Thyroid gland (tissue), 4 donors: ENCODE results near the gene TTBK2. TPM values are rescaled to one million over a fixed set of nuclear protein-coding genes. Genes with fewer than 3 reads are reported as not detected.

Source experiments
- DNase-seq, 2 donors: peaks; one replicate each; pipeline ENCODE4 v3.0.0-alpha.2; 2019
- H3K27ac ChIP-seq, 3 donors: fragments of 200-600 bp; sonication (generic); 1 replicate in 2 of 3; 2 replicates in 1 of 3; pipeline ENCODE4 v1.5.1; 2016 to 2019; ENCODE audit warnings: mild to moderate bottlenecking in 1 of 3, moderate library complexity in 1 of 3
- H3K27me3 ChIP-seq: fragments of 200-600 bp; sonication (generic); one replicate; pipeline ENCODE4 v1.5.1; 2019
- H3K36me3 ChIP-seq, 2 donors: fragments of 200-600 bp; sonication (generic); one replicate each; pipeline ENCODE4 v1.5.1; 2016 to 2019
- H3K4me1 ChIP-seq, 2 donors: fragments of 200-600 bp; sonication (generic); one replicate each; pipeline ENCODE4 v1.5.1; 2017 to 2019
- H3K4me3 ChIP-seq, 3 donors: fragments of 200-600 bp; sonication (generic); replicated peaks in 1 of 3; 1 replicate in 2 of 3; 2 replicates in 1 of 3; pipeline ENCODE4 v1.5.1; 2016; ENCODE audit warnings: mild to moderate bottlenecking in 1 of 3
- H3K9me3 ChIP-seq: fragments of 200-600 bp; sonication (generic); one replicate; pipeline ENCODE4 v1.5.1; 2017
- CTCF ChIP-seq, 6 experiments: fragments of 200-600 bp in 3 of 6; fragments of 450-650 bp in 3 of 6; sonication (generic) in 3 of 6; IDR thresholded peaks; one replicate each; pipeline ENCODE4 v1.5.1; 2016 to 2019; ENCODE audit warnings: antibody characterized with exemption in 6 of 6, mild to moderate bottlenecking in 2 of 6, inconsistent platforms in 1 of 6, moderate library complexity in 1 of 6
- POLR2A ChIP-seq, 2 donors: fragments of 450-650 bp; IDR thresholded peaks; one replicate each; pipeline ENCODE4 v1.6.1; 2017; ENCODE audit warnings: antibody characterized with exemption in 2 of 2, mild to moderate bottlenecking in 2 of 2, moderate library complexity in 1 of 2
- WGBS, 2 donors: methylation state at CpG; one replicate each; pipeline ENCODE4 v1.1.5; 2017; 5-methylcytosine and 5-hydroxymethylcytosine counted together
- intact Hi-C: fragments of 100-400 bp; cut with DNase I; formaldehyde crosslinking; loops from one replicate; pipeline ENCODE4 v1.15.1; 2023
- total RNA-seq, 4 donors: library from RNA; depleted of rRNA; stranded (reverse); fragments of >200 nt; gene quantifications; one replicate each; pipeline ENCODE4 v1.2.3, GENCODE V29; 2016

TTBK2 gene
- total RNA-seq, 4 donors from 2014 or later: 15.7 to 26.9 (median 20.0) TPM

GRCh38 chr15:42726114-42726513, 194.5 kb downstream of the TTBK2 start:
- Histone ChIP-seq H3K27me3 (no peaks in the 10 kb centered on the region), H3K4me1 (no peaks in the 10 kb centered on the region), H3K27ac (no peak overlapping the region), H3K36me3 (peaks cover 36 to 48% of the 10 kb centered on the region in 2 donors), H3K9me3 (no peaks in the 10 kb centered on the region), H3K4me3 (no peak overlapping the region)
- TF ChIP-seq POLR2A (IDR thresholded peaks at IDR 0.05) (no peak), CTCF (IDR thresholded peaks at IDR 0.05) (no peak)
- intact Hi-C loops: no loop called here
- 83 to 92% methylated on average over 11 of the region's 11 CpGs for WGBS, 2 donors
- no peak for DNase-seq

- 94 to 95% methylated on average over 12 of the region's 12 CpGs for WGBS, 2 donors
- H3K4me3 ChIP-seq: no peak overlapping the region
- no peak for DNase-seq
- H3K27me3 ChIP-seq: no peaks in the 10 kb centered on the region
- no peaks in the 10 kb centered on the region for H3K4me1 ChIP-seq
- TF ChIP-seq POLR2A (IDR thresholded peaks at IDR 0.05): no peak
- TF ChIP-seq CTCF (IDR thresholded peaks at IDR 0.05): no peak
- peaks cover 29 to 43% of the 10 kb centered on the region in 2 donors for H3K36me3 ChIP-seq
- intact Hi-C loops: no loop called here
- no peaks in the 10 kb centered on the region for H3K9me3 ChIP-seq
- H3K27ac ChIP-seq: no peak overlapping the region
These were observed 195.2 kb downstream of the TTBK2 start for GRCh38 chr15:42725331-42725903.

- intact Hi-C loops: no loop called here
- TF ChIP-seq POLR2A (IDR thresholded peaks at IDR 0.05) (no peak), CTCF (IDR thresholded peaks at IDR 0.05) (no peak)
- peaks cover 32 to 34% of the 10 kb centered on the region in 2 donors for H3K36me3 ChIP-seq
These were observed 196.3 kb downstream of the TTBK2 start for GRCh38 chr15:42724276-42724675.

GRCh38 chr15:42723068-42723467, 197.5 kb downstream of the TTBK2 start:
- Histone ChIP-seq H3K36me3 (peaks cover 33 to 34% of the 10 kb centered on the region in 2 donors), H3K4me3 (no peak overlapping the region), H3K4me1 (no peaks in the 10 kb centered on the region), H3K27me3 (no peaks in the 10 kb centered on the region), H3K9me3 (no peaks in the 10 kb centered on the region), H3K27ac (no peak overlapping the region)
- no peak for DNase-seq
- intact Hi-C loops: no loop called here
- no peak for TF ChIP-seq POLR2A (IDR thresholded peaks at IDR 0.05)
- no peak for TF ChIP-seq CTCF (IDR thresholded peaks at IDR 0.05)
- 92% methylated on average over 4 of the region's 4 CpGs for WGBS, 2 donors

More at GRCh38 chr15:42724276-42724675, 196.3 kb downstream of the TTBK2 start:
- 88 to 92% methylated on average over 4 to 6 of the region's 6 CpGs for WGBS, 2 donors
- Histone ChIP-seq H3K9me3 (no peaks in the 10 kb centered on the region), H3K4me1 (no peaks in the 10 kb centered on the region), H3K4me3 (no peak overlapping the region), H3K27ac (no peak overlapping the region), H3K27me3 (no peaks in the 10 kb centered on the region)
- no peak for DNase-seq

GRCh38 chr15:42721916-42722315, 198.7 kb downstream of the TTBK2 start:
- H3K27me3 ChIP-seq: no peaks in the 10 kb centered on the region
- intact Hi-C loops: no loop called here
- peaks cover 29 to 34% of the 10 kb centered on the region in 2 donors for H3K36me3 ChIP-seq
- no peaks in the 10 kb centered on the region for H3K4me1 ChIP-seq
- 85 to 96% methylated on average over 3 of the region's 3 CpGs for WGBS, 2 donors
- no peak overlapping the region for H3K4me3 ChIP-seq
- no peaks in the 10 kb centered on the region for H3K9me3 ChIP-seq
- TF ChIP-seq CTCF (IDR thresholded peaks at IDR 0.05) (no peak), POLR2A (IDR thresholded peaks at IDR 0.05) (no peak)
- no peak for DNase-seq
- no peak overlapping the region for H3K27ac ChIP-seq
